NCI-H2196 treated with DMSO at 0.1 percent for 48 hours (cell line): ENCODE data around the gene CCDC92B.
"Not testable (repeated sequence)": the region's sequence is repeated elsewhere in the genome, so short reads cannot be mapped to it uniquely, and the experiment has no call there.

Source experiments
- DNase-seq: peaks from one replicate; lab custom pipeline; 2025; ENCODE audit not compliant: unreplicated experiment; lab: John Stamatoyannopoulos, UW

CCDC92B gene

GRCh38 chr17:2749058-2749783, at the start of gene CCDC92B:
CCDC92B (minus strand) TSS chr17:2749652; CDS start chr17:2735145, 14,507 bp downstream.
- DNase-seq, result peak; percentile 11

- no peak for DNase-seq
These were observed 49.2 kb upstream of the CCDC92B start for GRCh38 chr17:2798678-2799077.

GRCh38 chr17:2798188-2798587, 48.7 kb upstream of the CCDC92B start:
- DNase-seq, result no peak

GRCh38 chr17:2797637-2798036, 48.2 kb upstream of the CCDC92B start:
- DNase-seq, result peak; percentile 24

GRCh38 chr17:2797226-2797625, 47.8 kb upstream of the CCDC92B start:
- DNase-seq, result no peak

- DNase-seq, result no peak
These were observed 47.0 kb upstream of the CCDC92B start, which contains the start of gene RAP1GAP2 for GRCh38 chr17:2796164-2797125. RAP1GAP2 (plus strand) TSS chr17:2796438; CDS start chr17:2796528, 90 bp downstream.

GRCh38 chr17:2795441-2796163, 46.1 kb upstream of the CCDC92B start:
- no peak for DNase-seq

- DNase-seq, result no peak
These were observed 44.8 kb upstream of the CCDC92B start for GRCh38 chr17:2794111-2794803.

GRCh38 chr17:2792366-2793169, 43.1 kb upstream of the CCDC92B start:
- DNase-seq, result no peak

- no peak for DNase-seq
These were observed 40.2 kb upstream of the CCDC92B start for GRCh38 chr17:2789700-2790099.

- peak; percentile 64 for DNase-seq
These were observed 36.9 kb upstream of the CCDC92B start for GRCh38 chr17:2786176-2786881.

- not testable (repeated sequence) for DNase-seq
These were observed 35.9 kb upstream of the CCDC92B start for GRCh38 chr17:2785376-2785775.

GRCh38 chr17:2784864-2785263, 35.4 kb upstream of the CCDC92B start:
- no peak for DNase-seq

GRCh38 chr17:2783310-2784030, 34.0 kb upstream of the CCDC92B start:
- no peak for DNase-seq

- no peak for DNase-seq
These were observed 32.6 kb upstream of the CCDC92B start for GRCh38 chr17:2782055-2782454.

- not testable (repeated sequence) for DNase-seq
These were observed 32.1 kb upstream of the CCDC92B start for GRCh38 chr17:2781598-2781997.

GRCh38 chr17:2780931-2781454, 31.5 kb upstream of the CCDC92B start:
- DNase-seq, result no peak

- DNase-seq, result no peak
These were observed 30.8 kb upstream of the CCDC92B start for GRCh38 chr17:2780256-2780655.
